T follicular helper cell (primary cell): Measurements from ENCODE around the gene DPF1.

Experiments
- DNase-seq: peaks from one replicate; pipeline ENCODE4 v3.0.0-alpha.2; 2020; ENCODE audit warnings: low read depth

DPF1 gene

GRCh38 chr19:38163419-38164290 is 60.4 kb downstream of the DPF1 start:
- DNase-seq: no peak

- DNase-seq: no peak
Measured at GRCh38 chr19:38162632-38163031, 61.4 kb downstream of the DPF1 start.

GRCh38 chr19:38162094-38162493 is 61.9 kb downstream of the DPF1 start:
- DNase-seq: no peak
